HG02973 (cell line): Measurements from ENCODE around the gene CEACAM4.
"Not testable (repeated sequence)": the region's sequence is repeated elsewhere in the genome, so short reads cannot be mapped to it uniquely, and the experiment has no call there.

ENCODE experiments used
- ATAC-seq: cut with Tn5 transposase; IDR thresholded peaks from one replicate; pipeline ENCODE4 v1.9.1; 2021; ENCODE audit warnings: moderate library complexity; ENCODE audit not compliant: unreplicated experiment

CEACAM4 gene

DNA sequence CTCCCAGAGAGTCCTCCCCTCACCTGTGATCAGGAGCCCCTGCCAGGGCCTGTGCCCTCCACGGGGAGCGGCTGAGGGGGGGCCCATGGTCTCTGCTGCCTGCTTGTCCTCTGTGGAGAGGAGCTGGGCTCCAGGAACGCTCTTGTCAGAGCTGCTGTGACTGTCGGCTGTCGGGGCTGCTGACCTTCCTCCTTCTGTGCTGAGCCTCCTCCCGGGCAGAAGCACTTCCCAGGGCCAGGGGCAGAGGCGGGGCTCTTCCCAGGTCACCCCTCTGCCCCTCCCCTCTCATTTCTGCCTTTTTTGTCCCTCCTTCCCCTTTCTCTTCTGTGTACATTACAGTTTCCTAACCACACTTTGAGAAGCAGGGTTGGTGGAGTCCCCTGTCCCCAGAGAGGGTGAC lies at the start of gene CEACAM4:
TSS of gene CEACAM4 (minus strand) at position 198 of the 400 bp plus-strand sequence. CDS start at position 87, 111 bp downstream.
- no peak for ATAC-seq

GRCh38 chr19:41671486-41671885 lies 44.6 kb upstream of the CEACAM4 start:
- no peak for ATAC-seq

- no peak for ATAC-seq
These were observed 43.9 kb upstream of the CEACAM4 start for GRCh38 chr19:41670755-41671154.

GRCh38 chr19:41668315-41668714 lies 41.4 kb upstream of the CEACAM4 start:
- ATAC-seq: no peak

GRCh38 chr19:41666075-41666474 lies 39.2 kb upstream of the CEACAM4 start:
- ATAC-seq: no peak

DNA sequence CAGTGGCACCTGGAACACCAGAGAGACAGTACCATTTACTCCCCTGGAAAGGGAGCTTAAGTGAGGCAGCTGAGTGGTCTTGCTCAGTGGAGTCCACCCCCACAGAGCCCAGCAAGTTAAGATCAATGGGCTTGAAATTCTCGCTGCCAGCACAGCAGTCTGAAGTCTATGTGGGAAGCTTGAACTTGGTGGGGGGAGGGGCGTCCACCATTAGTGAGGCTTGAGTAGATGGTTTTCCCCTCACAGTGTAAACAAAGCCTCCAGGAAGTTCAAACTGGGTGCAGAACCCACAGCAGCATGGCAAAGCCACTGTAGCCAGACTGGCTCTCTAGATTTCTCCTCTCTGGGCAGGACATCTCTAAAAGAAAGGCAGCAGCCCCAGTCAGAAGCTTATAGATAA lies 30.3 kb upstream of the CEACAM4 start:
- ATAC-seq: no peak

DNA sequence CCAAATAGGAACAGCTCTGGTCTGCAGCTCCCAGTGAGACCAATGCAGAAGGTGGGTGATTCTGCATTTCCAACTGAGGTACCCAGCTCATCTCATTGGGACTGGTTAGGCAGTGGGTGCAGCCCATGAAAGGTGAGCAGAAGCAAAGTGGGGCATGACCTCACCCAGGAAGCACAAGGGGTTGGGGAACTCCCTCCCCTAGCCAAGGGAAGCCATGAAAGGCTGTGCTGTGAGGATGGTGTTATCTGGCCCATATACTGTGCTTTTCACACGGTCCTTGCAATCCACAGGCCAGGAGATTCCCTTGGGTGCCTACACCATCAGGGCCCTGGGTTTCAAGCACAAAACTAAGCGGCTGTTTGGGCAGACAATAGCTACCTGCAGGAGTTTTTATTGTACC lies 29.9 kb upstream of the CEACAM4 start:
- ATAC-seq: not testable (repeated sequence)

DNA sequence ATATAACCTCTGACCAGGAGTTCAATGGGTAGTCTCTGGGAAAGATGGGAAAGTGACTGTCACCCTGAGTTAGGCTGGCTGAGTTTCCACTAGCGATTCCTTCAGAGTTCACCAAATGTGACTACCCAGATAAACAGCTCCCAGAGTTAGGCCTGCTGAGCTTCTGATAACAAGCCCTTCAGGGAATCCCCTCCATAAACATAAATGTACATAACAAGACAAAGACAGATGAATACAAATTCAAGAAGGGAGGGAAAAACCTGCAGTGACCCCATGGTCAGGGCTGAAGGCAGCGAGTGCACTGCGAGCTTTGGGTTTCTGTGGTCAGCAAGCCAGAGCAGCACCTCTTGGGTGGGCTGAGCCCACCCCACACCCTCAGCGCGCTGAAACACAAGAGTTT lies 25.4 kb upstream of the CEACAM4 start:
- ATAC-seq: no peak

- no peak for ATAC-seq
These were observed 23.0 kb upstream of the CEACAM4 start for GRCh38 chr19:41649827-41650226.

DNA sequence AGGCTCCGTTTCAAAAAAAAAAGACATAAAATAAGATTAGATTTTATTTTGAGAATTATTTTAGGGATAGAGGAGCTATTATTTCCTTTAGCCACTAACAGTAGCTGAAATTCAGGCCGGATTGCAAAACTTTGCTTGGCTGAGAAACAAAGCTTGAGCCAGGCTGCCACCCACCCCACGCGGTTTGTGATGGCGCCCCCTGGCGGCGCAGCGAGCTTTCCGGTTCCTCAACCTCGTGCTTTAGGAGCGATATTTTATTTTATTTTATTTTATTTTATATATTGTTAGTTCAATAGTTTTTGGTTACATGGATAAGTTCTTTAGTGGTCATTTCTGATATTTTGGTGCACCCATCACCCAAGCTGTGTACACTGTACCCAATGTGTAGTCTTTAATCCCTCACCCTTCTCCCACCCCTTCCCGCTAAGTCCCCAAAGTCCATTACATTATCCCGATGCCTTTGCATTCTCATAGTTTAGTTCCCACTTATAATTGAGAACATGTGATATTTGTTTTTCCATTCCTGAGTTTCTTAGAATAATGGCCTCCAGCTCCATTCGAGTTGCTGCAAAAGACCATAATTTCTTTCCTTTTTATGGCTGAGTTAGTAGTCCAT lies 19.8 kb upstream of the CEACAM4 start:
- no peak for ATAC-seq

- ATAC-seq: no peak
These were observed 15.1 kb upstream of the CEACAM4 start for GRCh38 chr19:41641879-41642485.

DNA sequence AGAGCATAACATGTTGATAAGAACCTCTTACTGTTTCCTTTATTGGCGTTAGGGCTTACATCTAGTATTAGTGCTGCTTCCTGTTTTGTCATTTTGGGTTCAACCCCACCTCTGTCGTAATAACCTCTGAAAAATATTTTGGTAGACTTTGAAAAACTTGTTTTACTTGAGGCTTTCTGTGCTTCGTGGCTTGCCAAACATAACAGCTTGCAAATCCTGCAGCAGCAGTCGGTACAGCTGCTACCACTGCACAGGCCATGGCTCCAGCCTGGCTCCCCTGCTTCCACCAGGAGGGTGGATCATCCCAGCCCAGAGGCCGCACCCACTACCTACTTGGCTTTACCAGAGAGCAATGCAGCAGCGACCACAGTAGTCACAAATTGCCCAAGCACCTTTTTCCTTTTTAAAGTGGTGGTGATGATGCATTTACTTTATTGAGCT lies 11.8 kb upstream of the CEACAM4 start:
- ATAC-seq: no peak

GRCh38 chr19:41637484-41637883 lies 10.6 kb upstream of the CEACAM4 start:
- ATAC-seq: no peak

- no peak for ATAC-seq
These were observed 1.2 kb upstream of the CEACAM4 start for GRCh38 chr19:41627966-41628675.

DNA sequence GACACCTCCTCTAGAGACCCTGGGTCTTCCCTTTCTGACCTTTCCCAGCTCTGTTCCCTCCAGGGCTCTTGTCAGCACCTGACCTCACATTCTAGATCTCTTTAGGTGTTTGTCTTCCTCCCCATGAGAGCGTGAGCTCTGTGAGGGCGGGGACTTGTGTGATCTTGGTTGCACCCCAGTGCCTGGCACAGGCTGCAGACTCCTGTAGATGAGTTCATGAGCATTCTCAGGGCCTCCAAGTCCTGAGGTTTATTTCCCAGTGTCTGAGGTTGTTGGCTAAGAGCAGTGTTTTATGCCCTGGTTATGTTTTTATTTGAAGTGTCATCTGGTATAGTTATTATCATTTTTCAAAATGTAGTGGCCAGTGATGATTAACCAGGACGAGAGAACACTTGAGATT lies 596 bp downstream of the CEACAM4 start:
- no peak for ATAC-seq

DNA sequence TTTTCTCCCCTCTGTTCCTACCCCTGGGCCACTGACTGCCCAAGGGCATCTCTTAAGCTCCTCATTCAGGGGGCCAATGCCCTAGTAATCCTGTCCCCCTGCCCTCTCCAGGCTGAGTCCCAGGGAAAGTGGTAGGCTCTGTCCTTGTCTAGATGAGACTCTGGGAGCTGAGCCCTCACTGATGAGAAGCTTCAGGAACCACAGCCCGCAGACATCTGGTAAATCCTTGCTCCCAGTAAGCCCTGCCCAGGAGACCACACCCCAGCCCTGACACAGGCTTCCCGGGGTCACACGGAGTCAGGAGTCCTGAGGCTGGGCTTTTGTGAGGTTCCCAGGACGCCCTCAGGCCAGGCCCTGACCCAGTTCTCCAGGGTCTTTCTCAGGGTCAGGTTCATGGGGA lies 1.9 kb downstream of the CEACAM4 start:
- ATAC-seq: no peak

GRCh38 chr19:41624515-41624914 lies 2.4 kb downstream of the CEACAM4 start:
- ATAC-seq: no peak

DNA sequence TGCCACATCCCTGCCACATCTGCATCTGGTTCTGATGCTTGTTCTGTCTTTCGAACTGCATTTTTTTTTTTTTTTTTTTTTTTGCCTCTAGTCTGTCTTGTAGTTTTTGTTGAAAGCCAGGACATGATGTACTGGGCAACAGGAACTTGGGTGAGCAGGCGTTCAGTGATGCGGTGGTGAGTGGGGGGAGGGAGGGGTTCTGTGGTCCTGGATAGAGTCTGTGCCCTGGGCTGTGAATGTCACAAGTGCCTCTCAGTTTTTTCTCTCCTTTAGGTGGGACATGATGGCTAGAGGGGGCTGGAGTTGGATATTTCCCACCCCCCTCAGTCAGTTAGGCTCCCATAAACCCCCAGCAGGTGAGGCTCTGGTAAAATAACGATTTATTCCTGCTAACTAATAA lies 3.5 kb downstream of the CEACAM4 start:
- no peak for ATAC-seq

DNA sequence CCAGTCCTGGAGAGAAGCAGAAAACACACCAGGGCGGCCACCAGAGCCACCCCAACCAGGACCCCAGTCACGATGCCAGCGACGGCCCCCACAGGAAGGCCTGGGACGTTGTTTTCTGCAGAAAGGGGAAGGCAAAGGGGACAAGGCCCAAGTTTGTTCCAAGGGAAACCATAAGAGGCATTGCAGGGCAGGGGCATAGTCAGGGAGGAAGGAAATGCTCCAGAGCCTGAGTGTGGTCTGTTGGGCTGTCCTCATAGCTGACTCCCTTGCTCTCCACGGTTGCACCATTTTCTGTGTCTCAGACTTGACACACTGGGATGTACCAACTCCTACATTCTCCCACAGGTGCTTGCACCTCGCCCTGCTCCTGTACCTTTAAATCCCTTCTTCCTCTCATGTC lies 5.2 kb downstream of the CEACAM4 start:
- ATAC-seq: no peak

DNA sequence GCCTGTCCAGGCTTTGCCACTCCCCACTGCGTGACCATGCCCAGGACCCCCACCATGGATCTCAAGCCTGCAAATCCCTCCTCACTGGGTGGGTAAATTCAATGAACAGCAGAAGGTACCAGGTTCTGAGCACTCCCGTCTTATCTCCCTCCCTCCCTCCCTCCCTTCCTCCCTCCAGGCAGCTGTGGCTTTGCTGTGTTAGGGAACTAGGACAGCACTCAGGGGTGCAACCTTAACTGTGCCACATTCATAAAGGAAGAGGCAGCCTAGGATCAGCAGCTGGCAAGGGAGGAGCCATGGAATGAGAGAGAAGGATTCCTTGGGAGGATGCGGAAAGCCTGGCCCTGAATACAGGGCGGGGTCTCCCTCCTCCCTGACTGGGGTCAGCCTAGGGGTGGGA lies 5.6 kb downstream of the CEACAM4 start:
- no peak for ATAC-seq

- ATAC-seq: no peak
These were observed 6.7 kb downstream of the CEACAM4 start for GRCh38 chr19:41620171-41620570.

DNA sequence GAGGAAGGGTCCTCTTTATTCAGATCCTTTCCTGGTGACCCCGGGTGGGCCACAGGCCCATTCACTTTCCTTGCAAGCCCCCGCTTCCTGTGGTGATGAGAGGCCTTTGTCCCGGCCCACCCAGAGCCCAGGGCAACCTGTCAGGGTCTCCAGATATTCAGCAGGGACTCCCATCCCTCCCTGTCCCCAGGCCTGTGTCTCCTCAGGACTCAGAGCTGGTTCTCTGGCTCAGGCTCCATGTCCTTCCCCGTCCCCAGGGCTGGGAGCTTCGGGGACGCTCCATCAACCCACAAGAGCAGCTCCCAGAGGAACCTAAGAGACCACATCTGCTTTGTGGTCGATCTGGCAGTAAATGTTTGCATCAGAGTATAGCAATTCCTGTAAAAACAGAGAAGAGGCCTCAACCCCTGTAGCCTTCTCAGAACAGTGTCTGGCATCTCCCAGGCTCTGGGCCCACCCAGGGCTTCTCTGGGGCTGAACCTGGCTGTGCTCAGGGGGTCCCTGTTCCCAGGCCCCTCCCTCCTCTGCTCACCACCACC lies 7.8 kb downstream of the CEACAM4 start:
- ATAC-seq: no peak
